Thyroid gland (tissue), 4 donors: ENCODE results near the gene PRKCH.

Source experiments
- POLR2A ChIP-seq, 2 donors: fragments of 450-650 bp; IDR thresholded peaks; one replicate each; pipeline ENCODE4 v1.6.1; 2017; ENCODE audit warnings: antibody characterized with exemption in 2 of 2, mild to moderate bottlenecking in 2 of 2, moderate library complexity in 1 of 2
- TF ChIP-seq, protein P1 (sequence below), 6 experiments: fragments of 200-600 bp in 3 of 6; fragments of 450-650 bp in 3 of 6; sonication (generic) in 3 of 6; IDR thresholded peaks; one replicate each; pipeline ENCODE4 v1.5.1; 2016 to 2019; ENCODE audit warnings: antibody characterized with exemption in 6 of 6, mild to moderate bottlenecking in 2 of 6, inconsistent platforms in 1 of 6, moderate library complexity in 1 of 6

DNA sequence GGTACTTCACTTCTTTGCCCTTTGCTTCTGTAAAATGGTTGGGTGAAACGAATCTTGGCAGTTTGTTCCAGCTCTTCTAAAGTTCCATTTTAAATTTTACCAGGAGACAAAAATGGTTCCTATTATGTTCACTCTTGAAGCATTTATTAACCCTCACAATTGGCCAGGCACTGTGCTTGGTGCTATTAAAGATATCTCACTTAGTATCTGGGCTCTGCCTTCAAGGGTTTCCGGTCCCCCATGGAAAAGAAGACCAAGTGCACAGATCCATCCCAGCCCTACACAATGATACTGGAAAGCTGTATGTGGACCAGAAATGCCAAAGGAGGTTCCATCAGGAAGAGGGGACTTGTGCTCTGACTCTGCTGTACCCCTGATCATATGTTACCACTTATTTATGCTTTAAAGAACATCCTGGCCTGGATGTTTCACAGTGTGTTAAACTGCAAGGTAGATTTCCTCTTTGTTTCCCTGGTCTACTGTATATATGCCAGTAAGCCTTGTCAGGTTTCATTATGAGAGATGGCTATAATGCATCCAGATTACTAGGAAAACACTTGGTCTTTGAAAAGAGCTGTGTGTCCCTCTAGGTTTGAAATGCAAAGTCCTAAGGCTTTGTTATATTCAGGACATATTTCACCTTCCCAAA is 154.8 kb downstream of the PRKCH start:
- TF ChIP-seq, protein P1, sequence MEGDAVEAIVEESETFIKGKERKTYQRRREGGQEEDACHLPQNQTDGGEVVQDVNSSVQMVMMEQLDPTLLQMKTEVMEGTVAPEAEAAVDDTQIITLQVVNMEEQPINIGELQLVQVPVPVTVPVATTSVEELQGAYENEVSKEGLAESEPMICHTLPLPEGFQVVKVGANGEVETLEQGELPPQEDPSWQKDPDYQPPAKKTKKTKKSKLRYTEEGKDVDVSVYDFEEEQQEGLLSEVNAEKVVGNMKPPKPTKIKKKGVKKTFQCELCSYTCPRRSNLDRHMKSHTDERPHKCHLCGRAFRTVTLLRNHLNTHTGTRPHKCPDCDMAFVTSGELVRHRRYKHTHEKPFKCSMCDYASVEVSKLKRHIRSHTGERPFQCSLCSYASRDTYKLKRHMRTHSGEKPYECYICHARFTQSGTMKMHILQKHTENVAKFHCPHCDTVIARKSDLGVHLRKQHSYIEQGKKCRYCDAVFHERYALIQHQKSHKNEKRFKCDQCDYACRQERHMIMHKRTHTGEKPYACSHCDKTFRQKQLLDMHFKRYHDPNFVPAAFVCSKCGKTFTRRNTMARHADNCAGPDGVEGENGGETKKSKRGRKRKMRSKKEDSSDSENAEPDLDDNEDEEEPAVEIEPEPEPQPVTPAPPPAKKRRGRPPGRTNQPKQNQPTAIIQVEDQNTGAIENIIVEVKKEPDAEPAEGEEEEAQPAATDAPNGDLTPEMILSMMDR (IDR thresholded peaks at IDR 0.05): no peak
- no peak for TF ChIP-seq POLR2A (IDR thresholded peaks at IDR 0.05)
